GM21576 (cell line): ENCODE results near the gene TTC8.
"Not testable (repeated sequence)": the region's sequence is repeated elsewhere in the genome, so short reads cannot be mapped to it uniquely, and the experiment has no call there.

ENCODE experiments used
- ATAC-seq: cut with Tn5 transposase; IDR thresholded peaks from one replicate; pipeline ENCODE4 v1.9.1; 2021; ENCODE audit warnings: mild to moderate bottlenecking, moderate library complexity; ENCODE audit not compliant: unreplicated experiment

TTC8 gene

DNA sequence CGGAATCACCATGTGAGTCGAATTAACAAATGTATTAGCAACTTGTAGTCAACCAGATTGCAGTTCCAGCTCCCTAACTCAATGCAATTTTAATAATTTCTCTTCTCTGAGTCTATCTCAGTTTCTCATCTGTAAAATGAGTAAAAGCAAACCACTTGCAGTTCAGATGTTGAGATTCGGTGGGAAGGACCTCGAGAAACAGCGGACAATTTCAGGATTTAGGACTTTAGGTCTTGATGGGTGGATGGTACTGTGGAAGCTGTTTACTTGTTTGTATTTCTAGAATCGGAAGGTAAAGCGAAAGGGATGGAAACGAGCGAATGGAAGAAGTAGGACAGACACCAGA, 510 bp upstream of the TTC8 start:
- ATAC-seq: peak; percentile 6

DNA sequence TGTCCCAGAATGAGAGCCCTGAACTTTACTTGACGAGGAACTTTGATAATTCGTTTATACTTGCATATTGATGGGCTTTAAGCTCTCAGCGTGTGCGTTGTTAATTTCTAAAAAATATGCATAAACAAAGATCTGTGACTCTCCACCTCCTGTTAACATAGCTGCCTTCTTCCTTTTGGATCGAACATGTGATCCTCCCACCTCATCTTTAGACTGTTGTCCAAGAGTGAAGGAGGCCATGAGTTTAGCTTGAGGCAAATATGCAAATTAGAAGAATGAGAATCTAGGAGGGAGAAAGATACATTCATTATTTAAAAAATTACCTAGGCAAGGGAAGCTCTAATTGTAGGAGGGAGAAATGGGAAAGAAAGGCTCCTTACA, 617 bp downstream of the TTC8 start:
- ATAC-seq: no peak

DNA sequence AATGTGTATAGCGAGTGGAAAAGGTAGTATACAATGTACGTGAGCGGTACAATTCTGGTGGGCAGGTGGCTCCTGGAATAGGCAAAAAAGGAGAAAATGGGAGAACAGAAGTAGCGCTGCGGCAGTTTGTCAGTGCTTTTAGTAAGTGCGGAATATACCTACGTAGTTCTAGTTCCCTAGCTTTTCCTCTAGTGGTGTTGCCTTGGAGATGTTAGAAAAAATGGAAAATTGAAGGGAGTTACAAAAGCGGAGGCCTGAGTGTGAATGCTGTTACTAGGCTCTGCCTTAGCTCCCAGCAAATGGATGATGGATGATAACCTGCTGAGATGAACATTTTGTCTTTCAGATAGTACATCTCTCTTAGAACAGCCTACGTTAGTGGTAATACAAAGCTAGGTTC, 1.1 kb downstream of the TTC8 start:
- no peak for ATAC-seq

DNA sequence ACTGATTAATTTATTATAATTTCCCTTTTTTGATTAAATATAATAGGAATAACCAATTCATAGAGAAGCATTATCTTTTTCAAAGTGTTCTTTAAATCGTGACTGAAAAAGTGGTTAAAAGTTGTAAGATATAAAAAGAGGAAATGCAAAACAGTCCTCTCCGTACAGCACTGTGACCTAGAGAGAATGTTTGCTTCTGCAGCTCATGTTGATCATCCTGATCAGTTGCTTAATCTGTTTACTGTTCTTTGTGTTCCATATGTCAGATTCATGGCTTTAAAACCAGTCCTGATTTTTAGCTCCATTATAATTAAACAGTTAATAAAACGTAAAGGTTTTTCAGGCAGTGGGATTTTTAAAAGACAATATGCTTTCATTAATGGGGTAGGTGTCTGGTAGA, 4.7 kb downstream of the TTC8 start:
- no peak for ATAC-seq

DNA sequence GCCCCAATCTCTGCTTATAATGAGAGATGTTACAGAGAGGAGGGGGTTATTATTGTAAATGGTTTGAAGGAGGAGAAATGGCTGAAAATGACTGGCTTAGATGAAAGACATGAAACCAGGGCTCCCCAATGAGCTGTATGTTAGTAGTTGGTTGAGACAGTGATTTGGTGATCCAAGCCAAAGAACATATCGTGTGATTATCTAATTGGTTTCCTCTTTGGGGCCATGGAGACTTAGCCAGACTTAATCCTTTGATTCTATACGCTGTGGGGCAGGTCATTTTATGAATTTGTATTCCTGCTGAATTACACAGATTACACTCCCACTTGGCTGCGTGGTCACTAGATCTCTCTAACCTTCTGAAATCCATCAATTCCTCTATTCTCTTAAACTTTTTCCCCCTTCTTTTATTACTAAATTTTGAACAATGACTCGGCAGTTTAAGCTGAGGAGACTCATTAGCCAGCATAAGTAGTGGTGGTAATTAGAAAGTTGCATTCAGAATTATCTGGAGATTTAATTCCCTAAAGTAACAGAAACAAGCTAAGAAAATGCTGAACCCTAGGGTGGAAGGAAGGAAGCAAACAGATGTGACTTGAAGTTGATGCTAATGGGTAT, 5.3 kb downstream of the TTC8 start:
- ATAC-seq: no peak

DNA sequence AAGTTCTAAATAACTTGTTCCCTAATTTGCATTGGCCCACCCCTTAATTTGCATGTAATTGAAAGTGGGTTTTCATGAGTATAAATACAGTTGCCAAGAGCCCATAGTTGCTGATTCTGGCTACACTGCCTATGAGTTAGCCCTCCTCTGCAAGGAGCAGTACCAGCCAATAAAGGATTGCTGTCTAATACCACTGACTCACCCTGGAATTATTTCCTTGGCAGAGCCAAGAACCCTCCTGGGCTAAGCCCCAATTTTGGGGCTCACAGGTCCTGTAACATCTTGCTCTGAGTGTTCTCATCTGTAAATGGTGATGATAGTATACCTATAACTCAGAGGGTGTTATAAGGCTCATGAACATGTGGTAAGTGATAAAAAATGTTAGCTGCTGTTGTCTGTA, 6.8 kb downstream of the TTC8 start:
- no peak for ATAC-seq

DNA sequence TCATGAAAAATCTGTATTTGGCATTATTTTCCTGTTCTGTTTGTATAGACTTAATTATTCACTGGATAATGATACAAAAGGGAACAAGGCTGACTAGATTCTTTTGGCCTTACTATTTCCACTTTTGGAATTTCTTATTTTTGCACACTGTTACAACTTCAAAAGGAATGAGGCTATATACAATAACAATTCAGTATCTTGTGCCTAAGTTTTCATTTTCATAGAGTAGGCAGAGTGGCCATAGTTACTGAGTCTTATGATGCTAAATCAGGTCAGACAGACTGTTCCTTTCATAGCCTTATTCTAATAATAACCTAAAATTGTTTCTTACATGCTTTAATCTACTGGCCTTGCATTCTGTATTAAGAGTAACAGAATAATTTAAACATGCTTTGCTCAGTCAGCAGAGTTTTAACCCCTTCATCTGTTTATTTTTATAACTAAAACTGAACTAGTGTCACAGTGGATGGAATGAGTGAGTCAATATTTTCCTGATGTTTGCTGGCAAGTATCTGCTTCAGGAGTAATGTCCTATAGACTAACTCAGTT, 10.5 kb downstream of the TTC8 start:
- ATAC-seq: no peak

DNA sequence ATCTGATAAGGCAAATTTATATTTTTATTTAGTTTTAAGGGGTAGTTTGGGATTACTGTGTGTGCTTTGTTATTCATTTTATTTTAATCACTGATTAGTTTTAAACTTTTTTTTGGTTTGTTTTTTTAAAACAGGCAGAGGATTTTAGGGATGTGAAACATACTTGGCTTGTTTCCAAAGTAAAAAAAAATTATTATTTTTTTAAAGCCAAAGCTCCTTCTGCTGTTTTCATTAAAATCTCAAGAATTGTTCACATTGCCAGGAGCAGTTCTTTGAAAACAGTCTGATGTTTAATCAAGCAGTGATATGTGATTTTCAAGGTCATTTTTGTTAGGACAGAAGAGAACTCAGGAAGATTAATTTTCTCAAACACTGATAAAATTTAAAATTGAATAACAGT, 11.2 kb downstream of the TTC8 start:
- no peak for ATAC-seq

DNA sequence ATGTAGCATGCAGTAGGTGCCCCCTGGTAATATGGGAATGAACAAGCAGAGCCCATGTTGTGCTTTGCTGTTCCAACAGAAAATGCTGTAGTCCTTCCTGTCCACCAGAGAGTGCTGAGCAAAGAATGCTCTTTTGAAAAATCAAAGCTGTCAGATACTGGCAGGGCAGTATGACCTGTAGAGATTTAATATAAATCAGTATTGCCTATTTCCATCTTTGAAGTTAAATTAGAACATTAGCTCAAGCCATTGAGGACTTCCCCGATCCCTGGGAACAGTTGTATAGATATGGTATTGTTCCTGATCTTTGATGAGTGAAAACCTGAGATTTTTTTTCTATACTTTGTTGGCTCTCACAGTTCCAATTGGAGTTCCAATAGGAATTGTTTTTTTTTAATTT, 13.0 kb downstream of the TTC8 start:
- no peak for ATAC-seq

DNA sequence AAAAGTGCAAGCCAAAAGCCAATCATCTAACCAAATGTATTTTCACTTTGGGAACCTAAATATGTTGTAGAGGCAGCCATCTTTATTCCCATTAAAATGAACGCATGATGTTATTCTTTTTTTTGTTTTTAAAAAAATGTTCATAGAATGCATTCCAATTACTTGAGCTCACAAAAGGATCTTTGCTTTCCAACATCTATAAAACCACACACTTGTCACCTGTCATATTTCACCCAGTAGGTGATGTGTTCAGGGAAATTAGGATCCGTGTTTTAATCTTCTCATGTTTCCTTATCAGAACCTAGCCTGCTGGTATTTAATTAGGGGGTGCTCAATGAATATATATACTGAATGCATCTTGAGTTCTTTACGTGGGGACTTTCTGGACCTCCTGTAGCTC, 13.6 kb downstream of the TTC8 start:
- ATAC-seq: no peak

DNA sequence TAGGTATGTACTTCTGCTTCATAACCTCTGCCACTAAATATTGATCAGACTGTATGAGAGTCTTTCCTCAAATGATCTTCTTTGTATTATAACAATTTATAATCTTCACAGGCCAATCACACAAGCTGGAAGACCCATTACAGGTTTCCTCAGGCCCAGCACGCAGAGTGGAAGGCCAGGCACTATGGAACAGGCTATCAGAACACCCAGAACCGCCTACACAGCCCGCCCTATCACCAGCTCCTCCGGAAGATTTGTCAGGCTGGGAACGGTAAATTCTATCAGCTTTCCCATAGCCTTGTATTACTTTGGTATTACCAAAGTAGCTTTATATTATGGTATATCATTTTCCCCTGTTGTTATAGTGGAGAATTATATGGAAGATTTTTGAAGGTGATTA, 16.5 kb downstream of the TTC8 start:
- ATAC-seq: no peak

DNA sequence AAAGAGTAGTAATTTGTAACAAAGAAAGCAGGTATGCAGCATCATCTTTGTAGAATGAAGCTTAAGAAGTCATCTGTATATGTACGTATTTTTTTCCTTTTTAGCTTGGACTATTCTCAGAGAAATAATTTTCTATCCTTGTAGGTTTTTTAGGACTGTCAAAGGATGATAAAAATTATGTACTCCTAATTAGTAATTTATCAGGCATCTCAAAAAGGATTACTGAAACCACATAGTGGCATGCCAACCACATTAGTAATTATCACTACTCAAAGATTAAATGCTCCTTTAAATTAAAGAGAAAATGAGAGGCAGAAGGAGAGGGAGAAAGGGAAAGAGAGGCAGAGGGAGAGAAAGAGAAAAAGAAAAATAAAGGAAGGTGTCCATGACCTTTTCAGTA, 17.3 kb downstream of the TTC8 start:
- ATAC-seq: no peak

DNA sequence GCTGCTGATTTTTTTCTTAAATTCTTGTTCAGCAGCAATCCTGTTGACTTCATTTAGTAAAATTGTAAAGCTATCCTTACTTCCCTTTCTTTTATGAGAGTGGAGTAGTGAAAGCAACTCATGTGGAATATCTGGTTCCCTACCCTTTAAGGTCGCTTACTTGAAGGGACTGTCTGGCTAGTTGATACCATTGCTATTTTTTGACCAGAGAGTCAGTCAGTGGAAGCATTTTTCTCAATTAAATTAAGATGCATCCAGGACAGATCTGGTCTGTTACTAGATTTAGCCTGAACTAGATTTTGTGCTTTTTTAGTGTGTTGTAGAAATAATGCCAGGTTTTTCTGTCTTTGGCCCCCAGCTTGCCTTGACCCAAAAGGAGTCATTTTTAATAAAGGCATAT, 18.0 kb downstream of the TTC8 start:
- ATAC-seq: no peak

DNA sequence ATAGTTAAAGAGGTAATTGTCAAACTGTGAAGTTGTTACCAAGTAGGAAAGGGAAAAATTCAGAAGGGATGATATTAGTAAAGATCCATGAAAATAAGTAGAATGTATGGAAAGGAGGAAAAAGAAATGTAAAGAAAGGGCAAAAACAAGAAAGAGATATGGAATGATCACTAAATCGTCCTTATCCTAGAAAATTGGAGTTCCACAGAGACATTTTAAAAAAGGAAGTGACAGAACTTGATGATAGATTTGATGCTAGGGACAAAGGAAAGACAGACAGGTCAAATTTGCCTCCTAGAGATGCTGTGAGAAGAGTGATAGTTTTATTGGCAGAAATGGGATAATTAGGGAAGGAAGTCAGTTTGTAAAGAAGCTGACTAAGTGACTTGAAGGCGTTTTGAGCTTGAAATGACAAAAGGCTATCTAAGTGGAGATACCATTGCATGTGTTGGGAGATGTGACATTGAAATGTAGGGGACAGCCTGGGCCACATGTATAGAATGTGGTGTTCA, 20.6 kb downstream of the TTC8 start:
- no peak for ATAC-seq

DNA sequence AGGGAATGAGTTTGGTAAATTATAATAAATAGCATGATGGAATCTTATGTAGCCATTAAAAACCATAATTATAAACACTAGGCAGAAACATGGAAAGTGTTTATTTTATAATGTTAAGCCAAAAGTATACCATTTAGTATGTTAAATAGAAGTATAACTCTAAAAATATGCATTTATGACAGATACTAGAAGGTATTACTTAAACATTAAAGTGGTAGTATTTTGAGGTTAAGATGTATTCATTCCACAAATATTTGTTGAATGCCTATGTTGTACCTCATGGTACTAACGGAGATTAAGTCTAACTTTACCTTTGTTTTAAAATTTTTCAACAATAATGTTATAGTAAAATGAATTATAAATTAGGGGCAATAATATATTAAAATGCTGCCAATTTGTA, 24.1 kb downstream of the TTC8 start:
- no peak for ATAC-seq

DNA sequence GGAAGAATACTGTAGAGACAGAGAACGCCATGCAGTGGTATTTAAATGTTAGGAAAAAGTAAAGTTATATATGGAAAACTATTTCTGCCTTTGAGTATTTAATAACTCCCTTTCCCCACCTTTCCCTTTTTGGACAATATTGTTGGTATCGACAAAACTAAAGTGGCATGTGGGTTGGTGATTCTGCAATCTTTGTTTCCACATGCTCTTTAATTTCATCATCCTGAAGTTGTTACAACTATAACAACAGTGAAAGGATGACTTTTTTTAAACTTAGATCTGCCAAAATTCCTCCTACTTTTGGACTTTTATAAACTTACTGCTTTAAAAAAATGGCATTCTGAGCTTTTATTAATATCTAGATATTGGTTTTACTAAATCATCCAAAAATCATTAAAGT, 25.3 kb downstream of the TTC8 start:
- ATAC-seq: no peak

DNA sequence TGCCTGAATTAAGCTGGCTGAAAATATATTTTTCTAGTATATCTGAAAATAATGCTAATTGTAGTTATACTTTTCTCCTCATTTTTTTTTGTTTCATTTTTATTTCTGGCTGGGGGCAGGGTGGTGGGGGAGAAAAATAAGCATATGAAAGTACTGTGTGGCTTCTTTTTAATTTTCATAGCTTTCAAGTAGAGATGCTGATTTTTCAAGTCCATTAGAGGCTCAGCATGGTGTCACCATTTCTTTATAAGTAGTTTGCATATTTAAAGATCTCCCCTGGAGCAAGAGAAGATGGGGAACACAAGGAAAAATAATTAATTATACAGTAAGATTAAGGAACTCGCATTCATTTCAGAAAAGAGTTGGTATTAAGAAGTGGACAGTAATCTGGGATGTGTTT, 27.1 kb downstream of the TTC8 start:
- no peak for ATAC-seq

DNA sequence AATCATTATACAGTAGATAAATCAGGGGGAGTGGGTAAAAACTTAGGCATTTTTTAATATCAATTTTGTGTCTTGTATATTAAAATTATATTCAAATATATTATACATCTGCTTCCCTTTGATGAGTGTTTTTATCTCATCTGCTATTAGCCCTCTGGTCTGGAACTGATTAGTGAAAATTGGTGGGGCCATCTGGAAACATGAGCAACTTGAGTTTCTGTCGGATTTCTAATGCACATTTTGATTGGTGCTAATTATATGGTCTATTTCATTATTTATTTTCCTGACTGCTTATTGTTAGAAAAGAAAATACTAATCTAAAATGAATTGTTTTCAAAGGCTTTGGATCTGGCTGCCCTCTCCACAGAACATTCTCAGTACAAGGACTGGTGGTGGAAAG, 28.2 kb downstream of the TTC8 start:
- ATAC-seq: no peak

DNA sequence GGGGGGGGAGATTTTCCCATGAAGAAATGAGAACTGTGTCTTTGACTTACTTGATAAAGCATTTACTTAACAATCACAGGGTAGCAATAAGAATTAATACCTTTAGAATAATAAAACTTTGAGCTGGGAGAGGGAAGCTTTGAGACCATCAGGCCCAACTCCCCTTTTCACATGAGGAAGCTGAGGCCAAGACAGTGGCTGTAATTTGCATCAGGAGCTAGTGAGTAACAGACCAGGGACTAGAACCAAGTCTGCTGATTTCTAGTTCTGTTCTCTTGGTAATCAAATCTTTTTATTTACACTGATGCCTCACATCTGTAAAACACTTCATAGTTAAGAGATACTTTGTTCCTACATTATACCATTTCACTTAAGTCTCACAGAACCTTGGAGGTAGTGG, 28.7 kb downstream of the TTC8 start:
- no peak for ATAC-seq

DNA sequence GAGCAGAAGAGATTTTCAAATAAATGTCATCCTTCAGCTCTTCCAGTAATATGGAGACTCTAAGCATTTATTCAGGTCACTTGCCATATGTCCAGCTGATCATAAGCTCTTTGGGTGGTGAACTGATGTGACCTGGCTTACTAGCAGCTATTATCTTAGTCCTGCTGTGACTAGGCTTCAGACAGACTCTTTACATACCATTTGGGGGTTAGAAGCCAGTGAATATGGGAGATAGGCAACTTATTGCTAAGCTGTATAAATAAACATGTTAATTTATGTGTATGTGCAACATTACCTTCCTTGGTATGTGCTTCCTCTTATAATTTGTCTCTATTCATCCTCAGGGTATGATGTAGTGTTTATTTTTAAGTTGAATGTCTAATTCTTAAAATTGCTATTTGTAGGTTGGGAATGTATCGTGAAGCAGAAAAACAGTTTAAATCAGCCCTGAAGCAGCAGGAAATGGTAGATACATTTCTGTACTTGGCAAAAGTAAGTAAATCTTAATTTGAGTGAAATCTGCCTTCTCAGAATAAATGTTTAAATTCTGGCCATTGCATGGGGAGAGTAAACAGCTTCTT, 32.4 kb downstream of the TTC8 start:
- ATAC-seq: no peak

DNA sequence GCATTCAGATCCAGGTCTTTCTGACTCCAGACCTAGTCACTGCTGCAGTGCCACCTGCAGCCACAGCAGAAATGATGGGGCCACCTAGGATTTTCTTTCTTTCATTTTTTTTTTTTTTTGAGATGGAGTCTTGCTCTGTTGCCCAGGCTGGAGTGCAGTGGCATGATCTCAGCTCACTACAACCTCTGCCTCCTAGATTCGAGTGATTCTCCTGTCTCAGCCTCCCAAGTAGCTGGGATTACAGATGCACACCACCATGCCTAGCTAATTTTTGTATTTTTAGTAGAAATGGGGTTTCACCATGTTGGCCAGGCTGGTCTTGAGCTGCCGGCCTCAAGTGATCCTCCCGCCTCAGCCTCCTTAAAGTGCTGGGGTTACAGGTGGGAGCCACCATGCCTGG, 33.4 kb downstream of the TTC8 start:
- ATAC-seq: not testable (repeated sequence)

DNA sequence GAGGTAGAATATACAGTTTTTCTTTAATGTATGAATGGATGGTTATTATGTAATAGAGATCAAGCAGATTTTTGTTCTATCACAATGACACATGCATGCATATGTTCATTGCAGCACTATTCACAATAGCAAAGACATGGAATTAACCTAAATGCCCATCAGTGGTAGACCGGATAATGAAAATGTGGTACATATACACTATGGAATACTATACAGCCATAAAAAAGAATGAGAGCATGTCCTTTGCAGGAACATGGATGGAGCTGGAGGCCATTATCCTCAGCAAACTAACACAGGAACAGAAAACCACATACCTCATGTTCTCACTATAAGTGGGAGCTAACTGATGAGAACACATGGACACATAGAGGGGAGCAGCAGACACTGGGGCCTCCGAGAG, 34.7 kb downstream of the TTC8 start:
- ATAC-seq: not testable (repeated sequence)

DNA sequence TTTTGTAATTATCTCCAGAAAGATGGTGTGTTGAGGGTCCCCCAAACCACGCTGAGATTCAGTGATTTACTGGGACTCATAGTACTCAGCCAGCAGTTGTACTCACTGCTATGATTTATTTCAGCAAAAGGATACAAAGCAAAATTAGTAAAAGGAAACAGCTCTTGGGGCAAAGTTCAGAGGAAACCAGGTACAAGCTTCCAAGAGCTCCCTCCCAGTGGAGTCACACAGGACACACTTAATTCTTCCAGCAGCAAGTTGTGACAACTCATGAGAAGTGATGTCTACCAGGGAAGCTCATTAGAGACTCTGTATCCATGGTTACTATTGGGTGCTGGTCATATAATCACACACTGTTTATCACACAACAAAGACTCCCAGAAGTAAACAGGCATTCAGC, 38.7 kb downstream of the TTC8 start:
- ATAC-seq: no peak
